HEK293T (cell line): ENCODE results near the gene ZNF133.

ENCODE experiments used
- ARNT ChIP-seq: fragments of 450-650 bp; IDR thresholded peaks from 2 replicates; pipeline ENCODE4 v1.6.1; 2017; ENCODE audit warnings: mild to moderate bottlenecking
- BHLHE40 ChIP-seq: fragments of 450-650 bp; IDR thresholded peaks from 2 replicates; pipeline ENCODE4 v1.6.1; 2016; ENCODE audit warnings: mild to moderate bottlenecking, moderate library complexity, borderline replicate concordance
- FOXA1 ChIP-seq: fragments of 450-650 bp; IDR thresholded peaks from 2 replicates; pipeline ENCODE4 v1.6.1; 2016; ENCODE audit warnings: mild to moderate bottlenecking
- FOXK2 ChIP-seq: fragments of 450-650 bp; IDR thresholded peaks from 2 replicates; pipeline ENCODE4 v1.6.1; 2016; ENCODE audit warnings: mild to moderate bottlenecking
- FOXM1 ChIP-seq: fragments of 450-650 bp; IDR thresholded peaks from 2 replicates; pipeline ENCODE4 v1.6.1; 2017; ENCODE audit warnings: mild to moderate bottlenecking, borderline replicate concordance
- HDGF ChIP-seq: fragments of 450-650 bp; IDR thresholded peaks from 2 replicates; pipeline ENCODE4 v1.6.1; 2017; ENCODE audit warnings: antibody characterized with exemption, borderline replicate concordance
- L3MBTL2 ChIP-seq: fragments of 450-650 bp; conservative IDR thresholded peaks from 2 replicates; pipeline ENCODE4 v1.6.1; 2016; ENCODE audit warnings: mild to moderate bottlenecking
- NFRKB ChIP-seq: fragments of 450-650 bp; IDR thresholded peaks from 2 replicates; pipeline ENCODE4 v1.6.1; 2016; ENCODE audit warnings: mild to moderate bottlenecking, moderate library complexity
- PKNOX1 ChIP-seq: fragments of 450-650 bp; IDR thresholded peaks from 2 replicates; pipeline ENCODE4 v1.6.1; 2016
- SP1 ChIP-seq: fragments of 450-650 bp; IDR thresholded peaks from 2 replicates; pipeline ENCODE4 v1.6.1; 2017
- SUZ12 ChIP-seq: fragments of 450-650 bp; IDR thresholded peaks from 2 replicates; pipeline ENCODE4 v1.6.1; 2016; ENCODE audit warnings: mild to moderate bottlenecking
- TARDBP ChIP-seq: fragments of 450-650 bp; IDR thresholded peaks from 2 replicates; pipeline ENCODE4 v1.6.1; 2016
- ZNF384 ChIP-seq: fragments of 450-650 bp; IDR thresholded peaks from 2 replicates; pipeline ENCODE4 v1.6.1; 2016

GRCh38 chr20:18310051-18310450, 21.7 kb downstream of the ZNF133 start:
- TF ChIP-seq L3MBTL2 (no peak), BHLHE40 (no peak), HDGF (no peak), FOXM1 (no peak), SP1 (no peak), ZNF384 (no peak), PKNOX1 (no peak), FOXK2 (no peak), FOXA1 (no peak), ARNT (no peak), SUZ12 (no peak), TARDBP (no peak), NFRKB (no peak)
